Left ventricle myocardium inferior (tissue), 1 donor: ENCODE measurements around the gene ABLIM2. TPM values are rescaled to one million over a fixed set of nuclear protein-coding genes. Genes with fewer than 3 reads are reported as not detected.
"Not testable (repeated sequence)": the region's sequence is repeated elsewhere in the genome, so short reads cannot be mapped to it uniquely, and the experiment has no call there.

Experiments
- DNase-seq: peaks from one replicate; pipeline ENCODE4 v3.0.0-alpha.2; 2020
- H3K27ac ChIP-seq: fragments of 200-600 bp; replicated peaks from 2 replicates; pipeline ENCODE4 v1.8.0; 2021
- H3K27me3 ChIP-seq: fragments of 200-600 bp; 2 replicates; pipeline ENCODE4 v1.8.0; 2021; ENCODE audit warnings: low read depth
- H3K36me3 ChIP-seq: fragments of 200-600 bp; 2 replicates; pipeline ENCODE4 v1.8.0; 2021
- H3K4me1 ChIP-seq: fragments of 200-600 bp; 2 replicates; pipeline ENCODE4 v1.8.0; 2021
- H3K4me3 ChIP-seq: fragments of 200-600 bp; 2 replicates; pipeline ENCODE4 v1.8.0; 2021; ENCODE audit warnings: mild to moderate bottlenecking, moderate library complexity
- H3K9me3 ChIP-seq: fragments of 200-600 bp; replicated peaks from 2 replicates; pipeline ENCODE4 v1.8.0; 2021
- intact Hi-C: fragments of 100-400 bp; cut with micrococcal nuclease; formaldehyde crosslinking; loops from one replicate; pipeline ENCODE4 v1.11.0; 2022
- total RNA-seq: library from RNA; stranded (reverse); fragmentation: NEBNext Ultra II Directional; extraction: Animal tissue kit (Norgen Biotek cat#: 25700); gene quantifications from one replicate; pipeline ENCODE4 v1.2.1, GENCODE V29; 2021
- TF ChIP-seq, protein P1 (sequence below): fragments of 200-600 bp; IDR thresholded peaks from 2 replicates; pipeline ENCODE4 v1.8.0; 2021; ENCODE audit warnings: antibody characterized with exemption, mild to moderate bottlenecking, borderline replicate concordance
- donor health status: DM: no; HTN: yes; CAD: no; lungs with severe emphysema.

ABLIM2 gene
- total RNA-seq, 1 donor from 2014 or later = 43.5 TPM

DNA sequence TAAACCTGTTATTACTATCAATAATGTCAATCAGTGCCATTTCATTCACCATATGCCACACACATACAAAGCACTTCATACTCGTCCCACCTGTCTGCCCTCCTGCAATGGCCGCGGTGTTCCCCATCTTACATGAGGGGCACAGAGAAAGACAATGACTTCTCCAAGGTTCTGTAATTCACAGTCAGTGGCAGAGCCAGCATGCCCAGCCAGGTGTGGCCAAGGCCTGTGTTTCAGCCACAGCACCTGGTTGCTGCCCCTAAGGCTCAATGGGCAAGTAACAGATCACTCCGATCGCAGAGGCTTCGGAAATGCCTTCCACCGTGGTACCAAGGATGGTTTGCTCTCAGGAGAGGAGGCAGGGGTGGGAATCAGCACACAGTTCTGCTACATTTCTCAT, 229.9 kb downstream of the ABLIM2 start:
- intact Hi-C loops = no loop called here
- no peak overlapping the region for H3K27ac ChIP-seq

DNA sequence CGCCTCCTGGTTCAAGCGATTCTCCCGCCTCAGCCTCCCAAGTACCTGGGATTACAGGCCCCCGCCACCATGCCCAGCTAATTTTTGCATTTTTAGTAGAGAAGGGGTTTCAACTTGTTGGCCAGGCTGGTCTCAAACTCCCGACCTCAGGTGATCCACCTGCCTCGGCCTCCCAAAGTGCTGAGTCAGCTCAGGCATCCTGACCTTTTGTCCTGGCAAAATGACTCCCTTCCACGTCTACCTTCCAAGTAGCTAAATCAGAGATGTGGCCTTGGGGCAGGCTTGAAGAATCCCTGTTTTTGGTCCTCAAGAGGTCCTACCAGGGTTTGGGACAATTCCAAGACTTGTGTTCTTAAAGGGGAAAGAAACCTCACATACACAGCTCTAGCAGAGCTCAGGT, 231.8 kb downstream of the ABLIM2 start:
- intact Hi-C loops = no loop called here
- peaks cover 8% of the 10 kb centered on the region for H3K4me1 ChIP-seq
- TF ChIP-seq, protein P1, sequence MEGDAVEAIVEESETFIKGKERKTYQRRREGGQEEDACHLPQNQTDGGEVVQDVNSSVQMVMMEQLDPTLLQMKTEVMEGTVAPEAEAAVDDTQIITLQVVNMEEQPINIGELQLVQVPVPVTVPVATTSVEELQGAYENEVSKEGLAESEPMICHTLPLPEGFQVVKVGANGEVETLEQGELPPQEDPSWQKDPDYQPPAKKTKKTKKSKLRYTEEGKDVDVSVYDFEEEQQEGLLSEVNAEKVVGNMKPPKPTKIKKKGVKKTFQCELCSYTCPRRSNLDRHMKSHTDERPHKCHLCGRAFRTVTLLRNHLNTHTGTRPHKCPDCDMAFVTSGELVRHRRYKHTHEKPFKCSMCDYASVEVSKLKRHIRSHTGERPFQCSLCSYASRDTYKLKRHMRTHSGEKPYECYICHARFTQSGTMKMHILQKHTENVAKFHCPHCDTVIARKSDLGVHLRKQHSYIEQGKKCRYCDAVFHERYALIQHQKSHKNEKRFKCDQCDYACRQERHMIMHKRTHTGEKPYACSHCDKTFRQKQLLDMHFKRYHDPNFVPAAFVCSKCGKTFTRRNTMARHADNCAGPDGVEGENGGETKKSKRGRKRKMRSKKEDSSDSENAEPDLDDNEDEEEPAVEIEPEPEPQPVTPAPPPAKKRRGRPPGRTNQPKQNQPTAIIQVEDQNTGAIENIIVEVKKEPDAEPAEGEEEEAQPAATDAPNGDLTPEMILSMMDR = no peak
- no peaks in the 10 kb centered on the region for H3K9me3 ChIP-seq
- no peaks in the 10 kb centered on the region for H3K36me3 ChIP-seq
- H3K4me3 ChIP-seq = no peak overlapping the region
- DNase-seq = no peak
- no peak overlapping the region for H3K27ac ChIP-seq
- no peaks in the 10 kb centered on the region for H3K27me3 ChIP-seq

More for the DNA sequence above, 229.9 kb downstream of the ABLIM2 start:
- Histone ChIP-seq H3K4me3 (no peak overlapping the region), H3K36me3 (peaks cover 5% of the 10 kb centered on the region), H3K9me3 (peaks cover 4% of the 10 kb centered on the region), H3K27me3 (no peaks in the 10 kb centered on the region), H3K4me1 (peaks cover 9% of the 10 kb centered on the region)
- no peak for DNase-seq
- TF ChIP-seq, protein P1 = no peak

- DNase-seq = no peak
- Histone ChIP-seq H3K27ac (no peak overlapping the region), H3K4me3 (no peak overlapping the region), H3K27me3 (no peaks in the 10 kb centered on the region), H3K36me3 (no peaks in the 10 kb centered on the region), H3K4me1 (peaks cover 6% of the 10 kb centered on the region), H3K9me3 (no peaks in the 10 kb centered on the region)
- intact Hi-C loops = no loop called here
- TF ChIP-seq, protein P1 = no peak
Measured at GRCh38 chr4:7924570-7924969, 234.0 kb downstream of the ABLIM2 start.

DNA sequence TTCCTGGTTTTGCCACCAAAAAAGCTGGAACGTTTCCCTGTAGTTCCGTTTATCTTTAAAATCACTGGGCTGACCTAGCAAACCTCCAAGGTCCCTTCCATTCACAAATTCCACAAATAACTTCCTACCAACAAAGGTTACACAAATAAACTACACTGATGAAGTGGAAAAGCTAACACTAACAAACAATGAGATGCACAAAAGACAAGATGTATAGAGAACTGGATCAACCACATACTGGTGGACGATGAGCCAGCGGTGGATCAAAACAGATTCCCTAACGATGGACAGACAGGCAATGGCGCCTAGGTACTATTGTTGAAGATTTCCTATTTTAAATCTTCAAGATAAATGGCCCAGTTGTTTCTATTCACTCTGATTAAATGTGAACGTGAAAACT, 234.4 kb downstream of the ABLIM2 start:
- H3K4me1 ChIP-seq = peaks cover 2% of the 10 kb centered on the region
- H3K36me3 ChIP-seq = no peaks in the 10 kb centered on the region
- DNase-seq = no peak
- no peaks in the 10 kb centered on the region for H3K27me3 ChIP-seq
- intact Hi-C loops = no loop called here
- no peaks in the 10 kb centered on the region for H3K9me3 ChIP-seq
- TF ChIP-seq, protein P1 = no peak
- no peak overlapping the region for H3K4me3 ChIP-seq
- no peak overlapping the region for H3K27ac ChIP-seq

DNA sequence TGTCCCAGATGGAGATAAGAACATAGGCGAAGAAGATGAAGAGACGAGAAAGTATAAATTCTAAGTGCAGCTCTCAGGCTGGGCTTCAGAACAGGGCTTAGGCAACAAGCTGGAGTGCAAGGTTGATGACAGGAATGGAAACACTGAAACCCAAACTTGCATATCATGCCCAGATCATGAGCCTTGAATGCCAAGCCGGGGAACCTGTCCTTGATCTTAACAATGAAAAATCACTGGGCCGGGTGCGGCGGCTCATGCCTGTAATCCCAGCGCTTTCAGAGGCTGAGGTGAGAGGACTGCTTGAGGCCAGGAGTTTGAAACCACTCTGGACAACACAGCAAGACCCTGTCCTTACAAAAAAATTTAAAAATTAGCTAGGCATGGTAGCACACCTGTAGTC, 236.1 kb downstream of the ABLIM2 start:
- Histone ChIP-seq H3K27ac (no peak overlapping the region), H3K36me3 (no peaks in the 10 kb centered on the region), H3K27me3 (no peaks in the 10 kb centered on the region), H3K4me1 (no peaks in the 10 kb centered on the region), H3K9me3 (no peaks in the 10 kb centered on the region), H3K4me3 (no peak overlapping the region)
- DNase-seq = no peak
- TF ChIP-seq, protein P1 = no peak
- intact Hi-C loops = no loop called here

DNA sequence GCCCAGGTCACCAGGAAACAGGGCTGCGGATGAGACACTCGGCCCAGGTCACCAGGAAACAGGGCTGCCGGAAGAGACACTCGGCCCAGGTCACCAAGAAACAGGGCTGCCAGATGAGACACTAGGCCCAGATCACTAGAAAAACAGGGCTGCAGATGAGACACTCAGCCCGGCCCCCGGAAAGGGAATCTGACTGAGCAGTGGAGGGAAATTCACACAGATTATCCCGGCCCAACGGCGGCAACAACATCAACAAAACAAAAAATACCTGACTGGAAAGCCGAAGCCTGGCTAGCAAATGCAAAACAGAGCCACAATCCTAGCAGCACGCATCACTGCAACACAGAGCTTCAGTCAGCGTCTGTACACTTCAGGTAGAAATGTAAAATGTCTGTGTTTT, 239.6 kb downstream of the ABLIM2 start:
- Histone ChIP-seq H3K4me3 (no peak overlapping the region), H3K4me1 (no peaks in the 10 kb centered on the region), H3K27me3 (peaks cover 4% of the 10 kb centered on the region), H3K9me3 (no peaks in the 10 kb centered on the region), H3K27ac (peak overlapping the region; percentile 11), H3K36me3 (no peaks in the 10 kb centered on the region)
- TF ChIP-seq, protein P1 = no peak
- intact Hi-C loops = no loop called here
- no peak for DNase-seq

DNA sequence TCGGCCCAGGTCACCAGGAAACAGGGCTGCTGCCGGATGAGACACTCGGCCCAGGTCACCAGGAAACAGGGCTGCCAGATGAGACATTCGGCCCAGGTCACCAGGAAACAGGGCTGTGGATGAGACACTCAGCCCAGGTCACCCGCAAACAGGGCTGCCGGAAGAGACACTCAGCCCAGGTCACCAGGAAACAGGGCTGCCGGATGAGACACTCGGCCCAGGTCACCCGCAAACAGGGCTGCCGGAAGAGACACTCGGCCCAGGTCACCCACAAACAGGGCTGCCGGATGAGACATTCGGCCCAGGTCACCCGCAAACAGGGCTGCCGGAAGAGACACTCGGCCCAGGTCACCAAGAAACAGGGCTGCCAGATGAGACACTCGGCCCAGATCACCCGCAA, 240.4 kb downstream of the ABLIM2 start:
- H3K4me3 ChIP-seq, DNase-seq, H3K36me3 ChIP-seq, H3K4me1 ChIP-seq, H3K27me3 ChIP-seq, H3K9me3 ChIP-seq, intact Hi-C loops, H3K27ac ChIP-seq: not testable (repeated sequence)
